Left lung (tissue), 10 donors: ENCODE measurements around the gene RPL3. TPM values are rescaled to one million over a fixed set of nuclear protein-coding genes. Genes with fewer than 3 reads are reported as not detected.

Experiments
- ATAC-seq: fragments of 200-7000 bp; cut with Tn5 transposase; one replicate; pipeline ENCODE4 v1.9.1; 2020; ENCODE audit warnings: moderate library complexity
- DNase-seq, 4 donors: peaks; one replicate each; pipeline ENCODE4 v3.0.0-alpha.2; 2013 to 2020
- H3K27ac ChIP-seq, 2 donors: fragments of 200-600 bp; sonication (generic) in 1 of 2; one replicate each; pipeline versions ENCODE4 v1.5.0 to v1.8.0; 2020 to 2021
- H3K27me3 ChIP-seq, 2 donors: fragments of 200-600 bp; sonication (generic) in 1 of 2; one replicate each; pipeline versions ENCODE4 v1.5.0 to v1.8.0; 2020 to 2021
- H3K36me3 ChIP-seq, 2 donors: fragments of 200-600 bp; sonication (generic) in 1 of 2; one replicate each; pipeline versions ENCODE4 v1.5.0 to v1.8.0; 2020 to 2021
- H3K4me1 ChIP-seq, 2 donors: fragments of 200-600 bp; one replicate each; pipeline ENCODE4 v1.8.0; 2021
- H3K4me3 ChIP-seq, 2 donors: fragments of 200-600 bp; sonication (generic) in 1 of 2; one replicate each; pipeline versions ENCODE4 v1.5.0 to v1.8.0; 2020 to 2021; ENCODE audit warnings: mild to moderate bottlenecking in 1 of 2
- H3K9me3 ChIP-seq, 2 donors: fragments of 200-600 bp; sonication (generic) in 1 of 2; one replicate each; pipeline versions ENCODE4 v1.5.0 to v1.8.0; 2020 to 2021
- CTCF ChIP-seq, 2 donors: fragments of 200-600 bp; sonication (generic) in 1 of 2; IDR thresholded peaks; one replicate each; pipeline versions ENCODE4 v1.5.0 to v1.8.0; 2021; ENCODE audit warnings: antibody characterized with exemption in 2 of 2
- intact Hi-C, 2 donors: fragments of 100-400 bp; cut with DNase I; formaldehyde crosslinking; loops; one replicate each; pipeline versions ENCODE4 v1.11.2 to v1.14.2; 2022
- polyA plus RNA-seq, 6 donors: library from polyadenylated mRNA; unstranded; fragments of 120-200 nt; gene quantifications; one replicate each; pipeline ENCODE4 v1.2.1, GENCODE V29; 2013; ENCODE audit not compliant: insufficient read length in 6 of 6
- total RNA-seq, 2 donors: library from RNA; stranded (reverse); fragmentation: NEBNext Ultra II Directional; extraction: Animal tissue kit (Norgen Biotek cat#: 25700); gene quantifications; one replicate each; pipeline ENCODE4 v1.2.1, GENCODE V29; 2021
- donor health status: DM: no; HTN: yes; CAD: no.
- donor health status: DM: no; HTN: no; CAD: no.

Gene RPL3
- total and polyA plus RNA-seq, 8 donors, result 1,506 to 3,842 (median 3,632) TPM

GRCh38 chr22:39362932-39363331, 43.5 kb upstream of the RPL3 start:
- Histone ChIP-seq H3K9me3 (no peaks in the 10 kb centered on the region), H3K27me3 (no peaks in the 10 kb centered on the region), H3K27ac (no peak overlapping the region), H3K4me3 (no peak overlapping the region), H3K36me3 (no peaks in the 10 kb centered on the region), H3K4me1 (peaks cover 0 to 3% of the 10 kb centered on the region in 2 donors)
- ATAC-seq, result no peak
- intact Hi-C loops, result no loop called here
- no peak for TF ChIP-seq CTCF (IDR thresholded peaks at IDR 0.05)
- DNase-seq, result no peak

GRCh38 chr22:39362271-39362670, 42.8 kb upstream of the RPL3 start:
- H3K36me3 ChIP-seq, result no peaks in the 10 kb centered on the region
- DNase-seq (no peak), ATAC-seq (no peak)
- H3K9me3 ChIP-seq, result no peaks in the 10 kb centered on the region
- intact Hi-C loops, result no loop called here
- H3K4me1 ChIP-seq, result peaks cover 0 to 2% of the 10 kb centered on the region in 2 donors
- TF ChIP-seq CTCF (IDR thresholded peaks at IDR 0.05), result no peak
- no peak overlapping the region for H3K27ac ChIP-seq
- H3K27me3 ChIP-seq, result no peaks in the 10 kb centered on the region
- no peak overlapping the region for H3K4me3 ChIP-seq

- Histone ChIP-seq H3K27ac (no peak overlapping the region), H3K4me1 (no peaks in the 10 kb centered on the region), H3K27me3 (no peaks in the 10 kb centered on the region), H3K36me3 (no peaks in the 10 kb centered on the region), H3K9me3 (no peaks in the 10 kb centered on the region), H3K4me3 (no peak overlapping the region)
- ATAC-seq (no peak), DNase-seq (no peak)
- intact Hi-C loops, result no loop called here
- no peak for TF ChIP-seq CTCF (IDR thresholded peaks at IDR 0.05)
These were observed 42.1 kb upstream of the RPL3 start for GRCh38 chr22:39361496-39361895.

- Histone ChIP-seq H3K36me3 (no peaks in the 10 kb centered on the region), H3K27ac (no peak overlapping the region), H3K27me3 (no peaks in the 10 kb centered on the region), H3K4me1 (no peaks in the 10 kb centered on the region), H3K4me3 (no peak overlapping the region), H3K9me3 (no peaks in the 10 kb centered on the region)
- DNase-seq (no peak), ATAC-seq (no peak)
- TF ChIP-seq CTCF (IDR thresholded peaks at IDR 0.05), result no peak
- intact Hi-C loops, result no loop called here
These were observed 41.4 kb upstream of the RPL3 start for GRCh38 chr22:39360674-39361413.

- H3K36me3 ChIP-seq, result no peaks in the 10 kb centered on the region
- H3K27ac ChIP-seq, result no peak overlapping the region
- intact Hi-C loops, result no loop called here
- TF ChIP-seq CTCF (IDR thresholded peaks at IDR 0.05), result no peak
- H3K4me3 ChIP-seq, result no peak overlapping the region
- DNase-seq (no peak), ATAC-seq (no peak)
- H3K4me1 ChIP-seq, result no peaks in the 10 kb centered on the region
- H3K27me3 ChIP-seq, result no peaks in the 10 kb centered on the region
- H3K9me3 ChIP-seq, result no peaks in the 10 kb centered on the region
These were observed 40.8 kb upstream of the RPL3 start for GRCh38 chr22:39360242-39360641.
